SU-DHL-6 (cell line): ENCODE measurements around the gene XYLT1.

ENCODE experiments used
- H2AFZ ChIP-seq: fragments of 200-600 bp; sonication (generic); 2 replicates; pipeline ENCODE4 v1.6.1; 2014; ENCODE audit warnings: low read depth, mild to moderate bottlenecking, moderate library complexity, mixed read lengths, antibody characterized with exemption, low read length; ENCODE audit not compliant: severe bottlenecking
- H3F3A ChIP-seq: fragments of 200-600 bp; shearing (Covaris generic); 2 replicates; pipeline ENCODE4 v1.6.0; 2016; ENCODE audit warnings: antibody characterized with exemption, mild to moderate bottlenecking; ENCODE audit not compliant: insufficient read depth
- H3K27ac ChIP-seq: fragments of 200-600 bp; sonication (generic); 2 replicates; pipeline ENCODE4 v1.5.1; 2016; ENCODE audit warnings: low read depth, mild to moderate bottlenecking, low read length, moderate library complexity, mixed read lengths
- H3K27me3 ChIP-seq: fragments of 200-600 bp; sonication (generic), shearing (Covaris generic); 2 replicates; pipeline ENCODE4 v1.6.0; 2014; ENCODE audit warnings: mild to moderate bottlenecking, low read length
- H3K36me3 ChIP-seq: fragments of 200-600 bp; sonication (generic); 2 replicates; pipeline ENCODE4 v1.6.1; 2014; ENCODE audit warnings: mild to moderate bottlenecking, low read length, mixed read lengths
- H3K4me2 ChIP-seq: fragments of 300-600, 200-600 bp; shearing (Covaris generic), sonication (generic); 2 replicates; pipeline ENCODE4 v1.6.0; 2014; ENCODE audit warnings: low read length, low read depth, mild to moderate bottlenecking; ENCODE audit not compliant: poor library complexity, severe bottlenecking
- H3K4me3 ChIP-seq: fragments of 200-600 bp; sonication (generic); 2 replicates; pipeline ENCODE4 v1.5.1; 2014; ENCODE audit warnings: antibody characterized with exemption, low read length, mild to moderate bottlenecking, mixed read lengths; ENCODE audit not compliant: insufficient read depth, poor library complexity, severe bottlenecking
- H3K79me2 ChIP-seq: fragments of 200-600 bp; sonication (generic); 2 replicates; pipeline ENCODE4 v1.6.1; 2014; ENCODE audit warnings: mild to moderate bottlenecking, low read length, moderate library complexity; ENCODE audit not compliant: insufficient read depth
- H3K9ac ChIP-seq: fragments of 200-600 bp; sonication (generic); 2 replicates; pipeline ENCODE4 v1.7.0; 2014; ENCODE audit warnings: mild to moderate bottlenecking, low read length
- H3K9me2 ChIP-seq: fragments of 200-600 bp; sonication (generic); replicated peaks from 2 replicates; pipeline ENCODE4 v1.6.1; 2014; ENCODE audit warnings: low read length; ENCODE audit not compliant: insufficient read depth
- H3K9me3 ChIP-seq: fragments of 200-600 bp; sonication (generic); 2 replicates; pipeline ENCODE4 v1.6.1; 2014; ENCODE audit warnings: low read length, mixed read lengths; ENCODE audit not compliant: insufficient read depth
- H4K20me1 ChIP-seq: fragments of 200-600 bp; sonication (generic); 2 replicates; pipeline ENCODE4 v1.6.1; 2014; ENCODE audit warnings: low read depth, mild to moderate bottlenecking, antibody characterized with exemption, low read length, moderate library complexity, mixed read lengths
- EZH2phosphoT487 ChIP-seq: fragments of 200-600 bp; sonication (generic), shearing (Covaris generic); conservative IDR thresholded peaks from 2 replicates; pipeline ENCODE4 v1.6.1; 2018; ENCODE audit warnings: mild to moderate bottlenecking, antibody characterized with exemption, low read length, moderate library complexity, mixed read lengths
- TF ChIP-seq, protein P1 (sequence below): fragments of 200-600 bp; sonication (generic); IDR thresholded peaks from one replicate; pipeline ENCODE4 v1.5.1; 2017; ENCODE audit warnings: antibody characterized with exemption, mild to moderate bottlenecking, low read length, moderate library complexity; ENCODE audit not compliant: insufficient read depth, poor library complexity, severe bottlenecking

XYLT1 gene

DNA sequence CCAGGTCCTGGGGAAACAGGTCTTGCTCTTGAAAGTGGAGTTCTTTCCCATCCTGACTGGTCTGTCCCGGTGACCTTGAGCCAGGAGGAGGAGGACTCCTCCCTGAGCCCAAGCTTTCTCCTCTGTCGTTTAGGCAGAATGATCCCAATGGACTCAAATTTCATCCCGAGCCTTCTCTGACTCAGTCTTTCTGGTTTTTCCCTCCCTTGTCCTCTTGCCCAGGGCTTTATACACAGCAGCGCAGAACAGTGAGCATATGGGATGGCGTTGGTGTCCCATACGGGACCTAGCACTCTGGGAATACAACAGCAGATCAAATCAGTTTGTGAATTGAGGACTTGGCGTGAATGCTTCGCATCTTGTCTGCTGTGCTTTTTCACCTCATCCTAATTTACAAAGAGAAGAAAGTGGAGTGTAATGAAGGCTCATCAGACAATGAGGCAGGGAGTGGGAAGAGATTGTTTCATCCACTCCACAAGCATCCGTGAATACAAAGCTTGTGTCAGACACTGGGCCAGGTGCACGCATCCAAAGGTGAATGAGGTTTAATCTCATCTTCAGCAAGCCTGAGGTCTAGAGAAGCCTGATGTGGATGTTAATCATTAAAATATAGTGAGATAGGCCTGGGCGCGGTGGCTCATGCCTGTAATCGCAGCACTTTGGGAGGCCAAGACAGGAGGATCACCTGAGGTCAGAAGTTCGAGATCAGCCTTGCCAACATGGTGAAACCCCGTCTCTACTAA is 1.1 kb upstream of the XYLT1 start:
- Histone ChIP-seq H3K36me3 (no peaks in the 10 kb centered on the region), H3K27ac (no peak overlapping the region), H3K9me3 (no peaks in the 10 kb centered on the region), H3K9ac (no peak overlapping the region), H3K9me2 (no peaks in the 10 kb centered on the region), H2AFZ (no peak overlapping the region), H3K79me2 (peaks cover 30% of the 10 kb centered on the region), H3K4me3 (no peak overlapping the region), H3K4me2 (no peak overlapping the region), H3F3A (peaks cover 14% of the 10 kb centered on the region), H3K27me3 (no peaks in the 10 kb centered on the region), H4K20me1 (no peaks in the 10 kb centered on the region)
- no peak for TF ChIP-seq EZH2phosphoT487
- TF ChIP-seq, protein P1, sequence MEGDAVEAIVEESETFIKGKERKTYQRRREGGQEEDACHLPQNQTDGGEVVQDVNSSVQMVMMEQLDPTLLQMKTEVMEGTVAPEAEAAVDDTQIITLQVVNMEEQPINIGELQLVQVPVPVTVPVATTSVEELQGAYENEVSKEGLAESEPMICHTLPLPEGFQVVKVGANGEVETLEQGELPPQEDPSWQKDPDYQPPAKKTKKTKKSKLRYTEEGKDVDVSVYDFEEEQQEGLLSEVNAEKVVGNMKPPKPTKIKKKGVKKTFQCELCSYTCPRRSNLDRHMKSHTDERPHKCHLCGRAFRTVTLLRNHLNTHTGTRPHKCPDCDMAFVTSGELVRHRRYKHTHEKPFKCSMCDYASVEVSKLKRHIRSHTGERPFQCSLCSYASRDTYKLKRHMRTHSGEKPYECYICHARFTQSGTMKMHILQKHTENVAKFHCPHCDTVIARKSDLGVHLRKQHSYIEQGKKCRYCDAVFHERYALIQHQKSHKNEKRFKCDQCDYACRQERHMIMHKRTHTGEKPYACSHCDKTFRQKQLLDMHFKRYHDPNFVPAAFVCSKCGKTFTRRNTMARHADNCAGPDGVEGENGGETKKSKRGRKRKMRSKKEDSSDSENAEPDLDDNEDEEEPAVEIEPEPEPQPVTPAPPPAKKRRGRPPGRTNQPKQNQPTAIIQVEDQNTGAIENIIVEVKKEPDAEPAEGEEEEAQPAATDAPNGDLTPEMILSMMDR = no peak

DNA sequence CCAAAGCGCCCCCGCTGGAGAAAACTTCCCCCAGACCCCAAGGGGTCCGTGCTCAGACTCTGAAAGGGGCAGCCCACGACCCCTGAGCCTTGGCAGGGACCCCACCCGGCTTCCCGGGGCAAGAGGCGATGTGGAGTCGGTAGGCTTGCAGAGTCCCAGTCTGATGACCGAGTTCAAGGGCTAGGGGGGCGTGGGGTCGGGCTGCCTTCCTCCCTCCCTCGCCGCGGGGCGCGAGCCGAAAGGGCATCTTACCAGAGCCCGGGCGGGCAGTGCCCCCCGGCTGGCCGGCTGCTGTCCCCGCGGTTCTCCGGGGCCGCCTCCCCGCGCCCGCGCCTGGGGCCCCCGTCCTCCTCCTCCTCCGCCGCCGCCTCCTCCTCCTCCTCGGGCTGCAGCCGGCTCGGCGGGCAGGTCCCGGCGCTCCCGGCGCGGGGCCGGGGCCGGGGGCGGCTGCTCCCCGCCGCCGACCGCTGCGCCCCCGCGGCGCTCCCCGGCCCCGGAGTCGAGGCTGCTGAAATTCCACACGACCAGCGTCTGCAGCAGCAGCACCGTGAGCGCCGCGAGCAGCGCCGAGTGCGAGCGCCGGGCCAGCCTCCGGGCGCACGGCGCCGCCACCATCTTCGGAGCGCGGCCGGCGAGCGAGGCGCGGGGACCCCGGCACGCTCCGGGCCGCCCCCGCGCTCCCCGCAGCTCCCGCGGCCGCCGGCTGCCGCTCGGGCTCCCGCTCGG is 415 bp downstream of the XYLT1 start:
- Histone ChIP-seq H3K27me3 (no peaks in the 10 kb centered on the region), H3K9ac (peak overlapping the region; percentile 70), H3K27ac (peak overlapping the region; percentile 75), H3K9me2 (no peaks in the 10 kb centered on the region), H3K9me3 (no peaks in the 10 kb centered on the region), H3K36me3 (no peaks in the 10 kb centered on the region), H4K20me1 (no peaks in the 10 kb centered on the region), H3K4me2 (peak overlapping the region; percentile 79), H3K4me3 (peak overlapping the region; percentile 88), H2AFZ (no peak overlapping the region), H3F3A (peaks cover 14% of the 10 kb centered on the region), H3K79me2 (peaks cover 45% of the 10 kb centered on the region)
- TF ChIP-seq, protein P1 = no peak
- no peak for TF ChIP-seq EZH2phosphoT487

DNA sequence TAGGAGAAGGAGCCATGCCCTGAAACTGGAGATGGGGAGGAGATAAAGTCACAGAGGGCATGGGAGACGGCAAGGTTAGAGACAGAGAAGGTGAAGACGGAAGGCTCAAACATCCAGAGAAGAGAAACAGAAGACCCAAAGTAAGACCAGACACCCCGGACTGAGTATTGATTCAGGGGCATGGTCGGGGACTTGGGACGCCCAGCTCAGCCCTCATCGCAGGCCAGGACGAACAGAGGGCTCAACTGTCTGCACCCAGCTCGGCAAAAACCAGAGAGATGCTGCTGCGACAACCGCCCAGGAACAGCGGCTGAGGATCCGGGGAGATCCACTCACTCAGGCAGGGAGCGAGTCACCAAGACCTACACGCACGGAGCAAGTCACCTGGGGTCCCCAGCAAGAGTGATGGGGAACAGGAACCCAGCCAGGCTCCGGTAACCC is 999 bp downstream of the XYLT1 start:
- H3K4me2 ChIP-seq = peak overlapping the region; percentile 79
- H3K9ac ChIP-seq = peak overlapping the region; percentile 70
- TF ChIP-seq EZH2phosphoT487 = no peak
- TF ChIP-seq, protein P1 = no peak
- peaks cover 14% of the 10 kb centered on the region for H3F3A ChIP-seq
- H3K9me3 ChIP-seq = no peaks in the 10 kb centered on the region
- H3K27me3 ChIP-seq = no peaks in the 10 kb centered on the region
- H3K9me2 ChIP-seq = no peaks in the 10 kb centered on the region
- peaks cover 49% of the 10 kb centered on the region for H3K79me2 ChIP-seq
- H3K4me3 ChIP-seq = peak overlapping the region; percentile 88
- no peaks in the 10 kb centered on the region for H4K20me1 ChIP-seq
- H2AFZ ChIP-seq = no peak overlapping the region
- H3K36me3 ChIP-seq = no peaks in the 10 kb centered on the region
- peak overlapping the region; percentile 75 for H3K27ac ChIP-seq
